Liver (tissue), 3 donors: Measurements from ENCODE around the gene TOR3A.

Experiments
- CTCF ChIP-seq: fragments of 150-350 bp; IDR thresholded peaks from 2 replicates; pipeline ENCODE4 v1.5.1; 2017; ENCODE audit warnings: improper control_type of control experiment, low read depth, low read length; ENCODE audit not compliant: missing input control
- EGR1 ChIP-seq, 2 donors: IDR thresholded peaks; 2 replicates each; pipeline ENCODE4 v1.6.1; 2016 to 2018; ENCODE audit warnings: antibody characterized with exemption in 2 of 2, low read depth in 2 of 2
- MAX ChIP-seq: IDR thresholded peaks from 2 replicates; pipeline ENCODE4 v1.6.1; 2016; ENCODE audit warnings: antibody characterized with exemption
- NR2F2 ChIP-seq: IDR thresholded peaks from 2 replicates; pipeline ENCODE4 v1.6.1; 2016; ENCODE audit warnings: antibody characterized with exemption
- RAD21 ChIP-seq, 2 donors: IDR thresholded peaks; 2 replicates each; pipeline ENCODE4 v1.6.1; 2016; ENCODE audit warnings: antibody characterized with exemption in 2 of 2, mild to moderate bottlenecking in 2 of 2
- REST ChIP-seq: IDR thresholded peaks from 2 replicates; pipeline ENCODE4 v1.6.1; 2016; ENCODE audit warnings: antibody characterized with exemption, mild to moderate bottlenecking
- RXRA ChIP-seq, 2 donors: IDR thresholded peaks; 2 replicates each; pipeline ENCODE4 v1.6.1; 2017 to 2018; ENCODE audit warnings: antibody characterized with exemption in 2 of 2, mild to moderate bottlenecking in 1 of 2
- SP1 ChIP-seq: IDR thresholded peaks from 2 replicates; pipeline ENCODE4 v1.6.1; 2018; ENCODE audit warnings: antibody characterized with exemption, mild to moderate bottlenecking
- TAF1 ChIP-seq: conservative IDR thresholded peaks from 2 replicates; pipeline ENCODE4 v1.6.1; 2016; ENCODE audit warnings: antibody characterized with exemption, mild to moderate bottlenecking
- YY1 ChIP-seq: IDR thresholded peaks from 2 replicates; pipeline ENCODE4 v1.6.1; 2016; ENCODE audit warnings: antibody characterized with exemption, mild to moderate bottlenecking
- ZBTB33 ChIP-seq: IDR thresholded peaks from 2 replicates; pipeline ENCODE4 v1.6.1; 2016; ENCODE audit warnings: antibody characterized with exemption
- donor health status: healthy.
- donor health status: healthy.

GRCh38 chr1:179042087-179042486 is 39.8 kb upstream of the TOR3A start:
- TF ChIP-seq NR2F2 (no peak), CTCF (no peak), TAF1 (no peak), EGR1 (IDR thresholded peaks at IDR 0.05; ENCODE audit: low read depth in 2 of 2) (no peak), RAD21 (IDR thresholded peaks at IDR 0.05) (no peak), MAX (no peak), SP1 (no peak), ZBTB33 (no peak), YY1 (no peak), REST (no peak), RXRA (IDR thresholded peaks at IDR 0.05) (no peak)
